Psoas muscle (tissue), 8 donors: Measurements from ENCODE around the gene ERBB3. TPM values are rescaled to one million over a fixed set of nuclear protein-coding genes. Genes with fewer than 3 reads are reported as not detected.

Experiments
- ATAC-seq, 4 donors: fragments of 200-7000 bp; cut with Tn5 transposase; one replicate each; pipeline ENCODE4 v1.9.1; 2020; ENCODE audit warnings: moderate library complexity in 3 of 4, mild to moderate bottlenecking in 2 of 4
- DNase-seq, 2 donors: peaks; one replicate each; pipeline ENCODE4 v3.0.0-alpha.2; 2020
- H3K27ac ChIP-seq: fragments of 200-600 bp; one replicate; pipeline ENCODE4 v1.8.0; 2022
- H3K27me3 ChIP-seq, 3 donors: fragments of 200-600 bp in 1 of 3; one replicate each; pipeline versions ENCODE4 v1.6.1 to v1.8.0; 2013 to 2022; ENCODE audit warnings: low read length in 2 of 3, mild to moderate bottlenecking in 2 of 3, moderate library complexity in 1 of 3; ENCODE audit not compliant: insufficient read depth in 3 of 3
- H3K36me3 ChIP-seq, 2 donors: fragments of 200-600 bp in 1 of 2; one replicate each; pipeline versions ENCODE4 v1.6.1 to v1.8.0; 2013 to 2022; ENCODE audit warnings: low read depth in 1 of 2, mild to moderate bottlenecking in 1 of 2, moderate library complexity in 1 of 2; ENCODE audit not compliant: insufficient read depth in 1 of 2
- H3K4me1 ChIP-seq: fragments of 200-600 bp; one replicate; pipeline ENCODE4 v1.8.0; 2022
- H3K4me3 ChIP-seq: fragments of 200-600 bp; one replicate; pipeline ENCODE4 v1.8.0; 2022; ENCODE audit warnings: mild to moderate bottlenecking
- H3K9me3 ChIP-seq: fragments of 200-600 bp; one replicate; pipeline ENCODE4 v1.8.0; 2022
- WGBS, 3 donors: extraction: QIAGEN DNeasy Blood & Tissue Kit; methylation state at CpG; one replicate each; pipeline versions ENCODE4 v1.1.6 to v1.1.7; 2013; 5-methylcytosine and 5-hydroxymethylcytosine counted together
- intact Hi-C, 2 donors: fragments of 100-400 bp; cut with DNase I; formaldehyde crosslinking; loops; one replicate each; pipeline versions ENCODE4 v1.11.0 to v1.14.2; 2022
- polyA plus RNA-seq, 3 donors: library from polyadenylated mRNA; stranded (reverse); fragments of 200-250 nt; gene quantifications; one replicate each; pipeline ENCODE4 v1.2.3, GENCODE V29; 2013
- total RNA-seq, 4 donors: library from RNA; stranded (reverse); fragmentation: NEBNext Ultra II Directional in 2 of 4; extraction: Animal tissue kit (Norgen Biotek cat#: 25700) in 2 of 4; gene quantifications; one replicate each; pipeline versions ENCODE4 v1.2.1 to v1.2.4, GENCODE V29; 2021 to 2023
- TF ChIP-seq, protein P1 (sequence below): fragments of 200-600 bp; IDR thresholded peaks from one replicate; pipeline ENCODE4 v1.8.0; 2022; ENCODE audit warnings: antibody characterized with exemption
- donor health status: healthy with polysubstance abuse.
- donor health status: DM: no; HTN: no; CAD: no; lungs with moderate emphysema.
- donor health status: Bipolar disorder and iron deficiency.
- donor health status: healthy.
- donor health status: DM: yes; HTN: yes; CAD: no.
- donor health status: DM: no; HTN: no; CAD: no.
- donor health status: DM: no; HTN: no; CAD: no.
- donor health status: DM: yes; HTN: yes; CAD: no.

Gene ERBB3
- total and polyA plus RNA-seq, 7 donors: 0.13 to 3.9 (median 0.71) TPM

DNA sequence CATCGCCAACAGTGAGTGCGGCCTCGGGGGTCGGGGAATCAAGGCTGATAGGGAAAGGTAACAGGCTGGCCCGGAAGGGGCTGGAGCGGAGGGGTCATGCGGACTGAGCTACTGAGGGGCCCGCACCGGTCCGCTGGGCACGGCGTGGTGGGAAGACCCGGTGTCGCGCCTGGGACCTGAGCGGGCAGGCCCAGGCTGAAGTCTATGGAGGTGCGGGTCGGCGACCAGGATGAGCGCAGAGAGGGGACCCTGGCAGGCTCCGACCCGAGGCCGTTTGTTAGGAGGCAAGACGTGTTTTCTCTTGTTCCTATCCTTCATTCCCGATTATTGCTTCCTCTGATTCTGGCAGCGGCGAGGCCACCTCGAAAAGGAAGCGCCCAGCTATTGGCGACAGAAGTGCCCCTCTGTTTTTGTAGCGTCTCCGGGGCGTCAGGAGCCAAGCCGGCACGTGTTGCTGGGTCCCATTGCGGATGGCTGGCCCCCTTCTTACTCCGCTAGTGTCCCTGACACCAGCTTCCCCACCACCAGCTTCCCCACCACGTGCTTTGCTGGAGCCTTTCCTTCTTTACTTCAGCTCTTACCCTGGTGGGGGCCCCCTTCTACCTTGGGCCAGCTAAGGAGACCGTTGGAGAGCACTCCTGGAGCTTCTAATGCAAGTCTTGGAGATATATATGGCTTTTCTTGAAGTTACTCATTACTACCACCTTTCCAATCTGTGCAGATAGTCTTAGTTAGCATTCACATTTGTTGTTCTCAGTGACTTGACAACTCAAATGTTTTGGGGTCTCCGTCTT lies 25.0 kb downstream of the ERBB3 start:
- intact Hi-C loops: loop anchor here (2.0 to 10.0 kb wide), 4 partner anchors 58 to 110 kb away; partner anchors contain the start of gene SUOX (in 1 of the 2)
- H3K27me3 ChIP-seq: no peaks in the 10 kb centered on the region
- ATAC-seq (peak; percentile 30 to 59 (median 40)), DNase-seq (peak; percentile 21 to 56)
- peaks cover 20% of the 10 kb centered on the region for H3K4me1 ChIP-seq
- TF ChIP-seq, protein P1, sequence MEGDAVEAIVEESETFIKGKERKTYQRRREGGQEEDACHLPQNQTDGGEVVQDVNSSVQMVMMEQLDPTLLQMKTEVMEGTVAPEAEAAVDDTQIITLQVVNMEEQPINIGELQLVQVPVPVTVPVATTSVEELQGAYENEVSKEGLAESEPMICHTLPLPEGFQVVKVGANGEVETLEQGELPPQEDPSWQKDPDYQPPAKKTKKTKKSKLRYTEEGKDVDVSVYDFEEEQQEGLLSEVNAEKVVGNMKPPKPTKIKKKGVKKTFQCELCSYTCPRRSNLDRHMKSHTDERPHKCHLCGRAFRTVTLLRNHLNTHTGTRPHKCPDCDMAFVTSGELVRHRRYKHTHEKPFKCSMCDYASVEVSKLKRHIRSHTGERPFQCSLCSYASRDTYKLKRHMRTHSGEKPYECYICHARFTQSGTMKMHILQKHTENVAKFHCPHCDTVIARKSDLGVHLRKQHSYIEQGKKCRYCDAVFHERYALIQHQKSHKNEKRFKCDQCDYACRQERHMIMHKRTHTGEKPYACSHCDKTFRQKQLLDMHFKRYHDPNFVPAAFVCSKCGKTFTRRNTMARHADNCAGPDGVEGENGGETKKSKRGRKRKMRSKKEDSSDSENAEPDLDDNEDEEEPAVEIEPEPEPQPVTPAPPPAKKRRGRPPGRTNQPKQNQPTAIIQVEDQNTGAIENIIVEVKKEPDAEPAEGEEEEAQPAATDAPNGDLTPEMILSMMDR: no peak
- peak overlapping the region; percentile 89 for H3K27ac ChIP-seq
- 1 to 2% (median 1%) methylated on average over 33 to 40 of the region's 40 CpGs for WGBS, 3 donors
- H3K36me3 ChIP-seq: peaks cover 23 to 41% of the 10 kb centered on the region in 2 donors
- H3K4me3 ChIP-seq: peak overlapping the region; percentile 93
- H3K9me3 ChIP-seq: no peaks in the 10 kb centered on the region

DNA sequence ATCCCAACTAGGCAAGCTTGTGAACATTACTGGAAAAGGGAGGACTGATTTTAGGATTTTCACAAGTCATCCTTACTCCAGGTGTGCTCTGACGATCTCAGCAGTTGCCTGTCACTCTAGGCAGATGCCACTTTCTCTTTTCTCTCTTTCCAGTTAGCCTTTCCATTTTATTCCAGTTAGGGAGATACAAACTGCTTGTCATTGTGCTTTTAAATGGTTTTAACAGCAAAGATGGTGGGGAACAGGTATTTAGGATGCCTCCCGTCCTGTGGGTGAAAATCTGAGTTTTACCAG lies 25.6 kb downstream of the ERBB3 start:
- TF ChIP-seq, protein P1: no peak
- Histone ChIP-seq H3K27ac (peak overlapping the region; percentile 89), H3K4me1 (peaks cover 20% of the 10 kb centered on the region), H3K4me3 (peak overlapping the region; percentile 93), H3K27me3 (no peaks in the 10 kb centered on the region), H3K9me3 (no peaks in the 10 kb centered on the region), H3K36me3 (peaks cover 24 to 47% of the 10 kb centered on the region in 2 donors)
- 19 to 28% (median 26%) methylated on average over 2 of the region's 2 CpGs for WGBS, 3 donors
- ATAC-seq (no peak), DNase-seq (no peak)
- intact Hi-C loops: loop anchor here (2.0 to 10.0 kb wide), 3 partner anchors 59 to 111 kb away; partner anchors contain the start of gene SUOX (in 1 of the 2)

DNA sequence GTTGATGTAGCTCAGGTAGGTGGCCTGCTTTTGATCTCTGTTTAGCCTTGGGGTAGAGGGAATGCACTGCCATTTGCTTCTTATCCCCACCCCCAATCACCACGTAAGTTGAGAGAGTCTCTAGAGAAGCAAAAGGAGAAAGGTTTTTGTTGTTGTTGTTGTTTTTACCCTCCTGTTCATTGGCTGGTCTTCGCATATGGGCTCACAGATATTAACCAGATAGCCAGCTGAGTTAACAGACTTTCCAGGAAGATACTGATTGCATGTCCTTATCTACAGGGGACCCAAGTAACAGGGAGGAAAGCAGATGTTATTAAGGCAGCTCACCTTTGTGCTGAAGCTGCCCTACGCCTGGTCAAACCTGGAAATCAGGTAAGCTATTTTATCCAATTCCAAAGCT lies 27.3 kb downstream of the ERBB3 start:
- intact Hi-C loops: loop anchor here (10.0 kb wide), 2 partner anchors 102 to 112 kb away; partner anchors contain the start of gene SUOX (in 1 of the 2)
- TF ChIP-seq, protein P1: no peak

DNA sequence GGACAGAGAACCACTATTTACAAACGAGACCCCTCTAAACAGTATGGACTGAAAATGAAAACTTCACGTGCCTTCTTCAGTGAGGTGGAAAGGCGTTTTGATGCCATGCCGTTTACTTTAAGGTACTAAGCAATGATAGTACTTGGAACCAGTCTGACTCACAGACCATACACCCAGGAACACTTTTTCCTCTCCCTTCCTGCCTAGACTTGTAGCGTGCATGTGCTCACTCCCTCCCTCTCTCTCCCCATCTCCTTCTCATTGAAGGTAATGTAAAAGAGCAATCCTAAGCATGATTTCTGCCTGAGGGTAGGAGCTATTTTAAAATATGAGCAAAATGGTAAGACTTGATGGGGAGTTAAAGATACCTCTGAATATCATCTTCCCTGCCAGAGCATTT lies 30.6 kb downstream of the ERBB3 start:
- Histone ChIP-seq H3K27ac (no peak overlapping the region), H3K4me3 (no peak overlapping the region), H3K36me3 (peaks cover 26 to 82% of the 10 kb centered on the region in 2 donors), H3K4me1 (peaks cover 14% of the 10 kb centered on the region), H3K9me3 (no peaks in the 10 kb centered on the region), H3K27me3 (no peaks in the 10 kb centered on the region)
- DNase-seq (no peak), ATAC-seq (no peak)
- 90 to 94% (median 90%) methylated on average over 5 of the region's 5 CpGs for WGBS, 3 donors
- TF ChIP-seq, protein P1: no peak
- intact Hi-C loops: no loop called here

More for the DNA sequence above, 27.3 kb downstream of the ERBB3 start:
- H3K36me3 ChIP-seq: peaks cover 26 to 63% of the 10 kb centered on the region in 2 donors
- peaks cover 20% of the 10 kb centered on the region for H3K4me1 ChIP-seq
- 93 to 96% (median 94%) methylated on average over 3 of the region's 3 CpGs for WGBS, 3 donors
- DNase-seq (no peak), ATAC-seq (no peak)
- H3K9me3 ChIP-seq: no peaks in the 10 kb centered on the region
- H3K4me3 ChIP-seq: no peak overlapping the region
- H3K27me3 ChIP-seq: no peaks in the 10 kb centered on the region
- no peak overlapping the region for H3K27ac ChIP-seq
